ENCODE measurements around the gene CLDN20. TPM values are rescaled to one million over a fixed set of nuclear protein-coding genes. Genes with fewer than 3 reads are reported as not detected.
A peak's percentile ranks its signal among the peaks of the same experiment; 100 is the strongest.
"Not testable (repeated sequence)": the region's sequence is repeated elsewhere in the genome, so short reads cannot be mapped to it uniquely, and the experiment has no call there.

Gene CLDN20
- total RNA-seq, 1 donor from 2014 or later = not detected

DNA sequence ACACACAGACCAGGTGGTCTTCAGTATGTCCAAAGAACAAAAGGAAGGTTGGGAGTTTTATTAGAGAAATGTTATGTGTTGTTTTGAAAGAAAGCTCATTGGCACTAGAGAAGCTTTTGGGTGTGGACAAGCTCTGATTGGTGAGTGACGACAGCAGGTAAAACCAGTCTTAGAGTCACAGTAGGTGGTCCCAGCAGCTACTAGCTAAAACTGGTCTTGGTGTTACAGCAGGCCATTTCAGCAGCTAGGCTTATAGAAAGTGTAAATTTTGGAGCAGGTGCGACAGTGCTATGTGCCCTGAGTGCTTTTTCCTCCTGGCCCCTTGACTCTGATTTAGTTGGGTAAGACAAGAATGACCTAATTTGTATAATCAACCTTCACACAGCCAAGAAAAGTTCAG lies 3.6 kb downstream of the CLDN20 start:
- peaks cover 2% of the 10 kb centered on the region for H3K36me3 ChIP-seq (ENCODE audit: control insufficient read depth, insufficient read depth, low read length)
- H3K27me3 ChIP-seq (ENCODE audit: control insufficient read depth, insufficient read depth, low read length) = no peaks in the 10 kb centered on the region
- no peak for FAIRE-seq
- H3K4me3 ChIP-seq (ENCODE audit: low read depth, low read length) = no peak overlapping the region
- TF ChIP-seq, protein P1, sequence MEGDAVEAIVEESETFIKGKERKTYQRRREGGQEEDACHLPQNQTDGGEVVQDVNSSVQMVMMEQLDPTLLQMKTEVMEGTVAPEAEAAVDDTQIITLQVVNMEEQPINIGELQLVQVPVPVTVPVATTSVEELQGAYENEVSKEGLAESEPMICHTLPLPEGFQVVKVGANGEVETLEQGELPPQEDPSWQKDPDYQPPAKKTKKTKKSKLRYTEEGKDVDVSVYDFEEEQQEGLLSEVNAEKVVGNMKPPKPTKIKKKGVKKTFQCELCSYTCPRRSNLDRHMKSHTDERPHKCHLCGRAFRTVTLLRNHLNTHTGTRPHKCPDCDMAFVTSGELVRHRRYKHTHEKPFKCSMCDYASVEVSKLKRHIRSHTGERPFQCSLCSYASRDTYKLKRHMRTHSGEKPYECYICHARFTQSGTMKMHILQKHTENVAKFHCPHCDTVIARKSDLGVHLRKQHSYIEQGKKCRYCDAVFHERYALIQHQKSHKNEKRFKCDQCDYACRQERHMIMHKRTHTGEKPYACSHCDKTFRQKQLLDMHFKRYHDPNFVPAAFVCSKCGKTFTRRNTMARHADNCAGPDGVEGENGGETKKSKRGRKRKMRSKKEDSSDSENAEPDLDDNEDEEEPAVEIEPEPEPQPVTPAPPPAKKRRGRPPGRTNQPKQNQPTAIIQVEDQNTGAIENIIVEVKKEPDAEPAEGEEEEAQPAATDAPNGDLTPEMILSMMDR (IDR thresholded peaks at IDR 0.05; ENCODE audit: insufficient read depth, low read length, severe bottlenecking) = no peak
- DNase-seq (ENCODE audit: low read depth) = no peak

DNA sequence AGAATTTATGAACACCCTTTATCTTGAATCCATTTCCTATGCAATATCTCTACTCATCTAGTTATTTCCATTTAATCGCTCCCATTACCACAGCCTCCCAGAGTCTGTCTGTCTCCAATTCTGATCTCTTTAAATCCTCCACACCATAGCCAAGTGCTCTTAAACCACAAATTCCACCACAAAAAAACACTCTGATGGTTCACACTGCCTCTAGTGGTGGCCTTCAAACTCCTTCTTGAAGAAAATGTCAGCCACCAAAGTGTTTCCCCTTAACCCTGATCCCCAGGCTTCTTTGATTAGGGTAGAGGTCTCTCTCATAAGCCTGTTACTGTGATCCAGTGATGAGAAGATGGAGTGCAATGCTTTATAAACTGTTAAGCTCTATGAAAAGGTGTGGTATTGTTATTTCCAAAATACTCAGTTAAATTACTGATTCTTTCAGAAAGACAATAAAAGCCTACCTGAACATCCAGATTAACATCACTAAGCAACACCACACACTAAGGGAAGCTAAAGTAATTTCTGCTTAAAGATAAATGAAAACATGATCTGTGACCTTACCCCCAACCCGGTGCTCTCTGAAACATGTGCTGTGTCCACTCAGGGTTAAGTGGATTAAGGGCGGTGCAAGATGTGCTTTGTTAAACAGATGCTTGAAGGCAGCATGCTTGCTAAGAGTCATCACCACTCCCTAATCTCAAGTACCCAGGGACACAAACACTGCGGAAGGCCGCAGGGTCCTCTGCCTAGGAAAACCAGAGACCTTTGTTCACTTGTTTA lies 4.5 kb downstream of the CLDN20 start:
- H3K36me3 ChIP-seq (ENCODE audit: control insufficient read depth, insufficient read depth, low read length); H3K27me3 ChIP-seq (ENCODE audit: control insufficient read depth, insufficient read depth, low read length); FAIRE-seq; H3K4me3 ChIP-seq (ENCODE audit: low read depth, low read length): not testable (repeated sequence)
- DNase-seq (ENCODE audit: low read depth) = peak; percentile 39
- TF ChIP-seq, protein P1 (IDR thresholded peaks at IDR 0.05; ENCODE audit: insufficient read depth, low read length, severe bottlenecking) = peak; percentile 56

DNA sequence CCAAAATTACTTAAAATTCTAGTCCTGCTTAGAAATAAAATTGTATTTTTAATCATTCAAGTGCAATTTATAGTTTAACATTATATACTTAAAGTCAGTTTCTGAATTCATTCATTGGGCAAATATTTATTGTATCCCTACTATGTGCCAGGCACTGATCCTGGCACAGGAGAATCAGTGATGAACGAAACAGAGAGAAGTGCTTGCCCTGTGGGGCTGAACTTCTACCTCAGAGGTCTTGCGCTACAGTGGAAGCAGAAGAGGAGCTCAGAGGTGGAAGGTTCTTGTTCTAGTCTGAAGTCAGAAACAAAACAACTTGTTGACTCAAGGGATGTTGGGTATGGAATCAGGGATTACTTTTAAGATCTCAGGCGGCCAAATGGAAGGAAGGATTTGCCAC lies 6.0 kb downstream of the CLDN20 start:
- Histone ChIP-seq H3K27me3 (ENCODE audit: control insufficient read depth, insufficient read depth, low read length) (no peaks in the 10 kb centered on the region), H3K36me3 (ENCODE audit: control insufficient read depth, insufficient read depth, low read length) (no peaks in the 10 kb centered on the region), H3K4me3 (ENCODE audit: low read depth, low read length) (no peak overlapping the region)
- TF ChIP-seq, protein P1 (IDR thresholded peaks at IDR 0.05; ENCODE audit: insufficient read depth, low read length, severe bottlenecking) = no peak
- FAIRE-seq = no peak
- DNase-seq (ENCODE audit: low read depth) = no peak

DNA sequence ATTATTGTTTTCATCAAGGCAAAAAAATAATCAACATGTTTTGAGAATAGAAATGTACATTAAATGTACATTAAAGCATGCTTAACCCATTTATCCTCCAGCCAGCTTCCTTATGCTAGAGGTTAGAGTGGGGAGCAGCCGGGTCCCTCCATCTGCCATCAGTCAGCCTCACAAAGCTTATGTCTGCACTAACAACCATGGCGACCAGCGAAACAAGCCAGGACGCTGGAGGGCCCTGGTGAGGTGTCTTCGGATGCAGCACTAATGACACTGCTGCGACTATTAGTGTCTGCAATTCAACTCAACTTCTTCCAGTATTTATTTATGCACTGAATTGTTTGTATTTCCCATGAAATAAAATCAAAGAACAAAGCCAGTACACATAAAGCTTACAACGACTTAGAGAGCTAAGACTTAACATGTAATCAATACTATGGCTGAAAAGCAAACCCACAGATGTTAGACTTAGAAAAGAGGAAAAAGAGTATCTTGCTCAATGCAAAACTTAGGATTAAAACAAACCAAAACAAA lies 6.8 kb downstream of the CLDN20 start:
- TF ChIP-seq, protein P1 (IDR thresholded peaks at IDR 0.05; ENCODE audit: insufficient read depth, low read length, severe bottlenecking) = no peak
- Histone ChIP-seq H3K27me3 (ENCODE audit: control insufficient read depth, insufficient read depth, low read length) (no peaks in the 10 kb centered on the region), H3K36me3 (ENCODE audit: control insufficient read depth, insufficient read depth, low read length) (no peaks in the 10 kb centered on the region), H3K4me3 (ENCODE audit: low read depth, low read length) (no peak overlapping the region)
- no peak for FAIRE-seq
- DNase-seq (ENCODE audit: low read depth) = no peak

DNA sequence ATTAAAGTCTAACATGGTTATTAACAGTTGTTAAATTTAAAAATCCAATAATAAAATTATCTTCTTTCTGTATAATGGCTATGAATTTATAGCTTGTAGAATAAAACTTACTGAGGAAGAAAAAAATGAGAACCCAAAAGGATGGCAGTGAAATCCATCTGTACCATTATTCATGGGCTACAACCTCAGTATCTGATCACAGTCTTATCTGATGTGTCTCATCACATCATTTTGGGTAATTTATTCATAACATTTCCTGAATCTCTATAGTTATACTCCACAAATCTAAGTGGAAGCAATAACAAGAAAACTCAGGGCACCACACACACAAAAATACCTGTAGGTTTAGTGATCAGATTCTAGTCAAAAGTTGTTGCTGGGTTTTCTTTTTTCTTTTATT lies 7.3 kb downstream of the CLDN20 start:
- no peaks in the 10 kb centered on the region for H3K27me3 ChIP-seq (ENCODE audit: control insufficient read depth, insufficient read depth, low read length)
- DNase-seq (ENCODE audit: low read depth) (no peak), FAIRE-seq (no peak)
- TF ChIP-seq, protein P1 (IDR thresholded peaks at IDR 0.05; ENCODE audit: insufficient read depth, low read length, severe bottlenecking) = no peak
- H3K4me3 ChIP-seq (ENCODE audit: low read depth, low read length) = no peak overlapping the region
- no peaks in the 10 kb centered on the region for H3K36me3 ChIP-seq (ENCODE audit: control insufficient read depth, insufficient read depth, low read length)
